HPDE6-E6E7 (cell line): ENCODE measurements around the gene C4orf54.
A peak's percentile ranks its signal among the peaks of the same experiment; 100 is the strongest.

Experiments
- DNase-seq: peaks from one replicate; pipeline ENCODE4 v3.0.0; 2011; ENCODE audit warnings: missing footprints; ENCODE audit errors: extremely low spot score

Gene C4orf54

DNA sequence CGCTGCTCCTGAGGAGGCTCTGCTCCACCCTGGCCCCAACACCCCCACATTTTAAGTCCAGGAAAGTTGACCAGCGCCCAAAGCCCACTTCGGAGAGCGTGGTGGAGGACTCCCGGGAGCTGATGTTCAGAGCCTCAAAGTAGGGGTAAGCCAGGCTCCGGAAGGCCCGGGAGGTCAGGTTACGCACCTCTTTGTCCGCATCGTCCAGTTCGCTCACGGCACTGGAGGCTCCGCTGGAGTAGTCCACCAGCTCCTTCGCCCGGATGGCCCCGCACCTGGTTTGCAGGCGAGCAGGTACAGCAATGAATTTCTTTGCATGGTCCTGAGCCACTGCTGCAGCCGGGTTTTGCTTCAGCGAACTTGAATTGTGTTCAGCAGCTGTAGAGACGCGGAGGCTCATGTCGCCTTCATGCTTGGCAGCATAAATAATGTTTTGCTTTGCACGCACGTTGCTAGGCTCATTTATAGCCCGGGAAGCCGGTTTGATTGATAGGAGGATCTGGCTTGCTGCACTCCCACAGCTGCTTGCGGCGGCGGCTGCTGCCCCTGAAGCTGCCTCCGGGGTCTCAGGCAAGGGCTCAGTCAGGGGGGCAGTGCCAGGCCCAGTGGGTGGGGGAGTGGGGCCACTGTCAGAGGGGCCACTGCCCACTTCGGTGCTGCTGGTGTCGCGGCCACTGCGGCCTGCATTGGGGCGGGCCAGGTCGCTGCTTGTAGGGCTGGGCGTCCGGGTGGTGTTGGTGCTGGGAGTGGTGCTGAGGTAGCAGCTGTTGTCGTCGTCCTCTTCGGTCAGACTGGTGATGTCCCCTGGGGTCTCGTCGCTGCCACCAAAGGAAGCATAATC is 4.8 kb downstream of the C4orf54 start:
- no peak for DNase-seq

DNA sequence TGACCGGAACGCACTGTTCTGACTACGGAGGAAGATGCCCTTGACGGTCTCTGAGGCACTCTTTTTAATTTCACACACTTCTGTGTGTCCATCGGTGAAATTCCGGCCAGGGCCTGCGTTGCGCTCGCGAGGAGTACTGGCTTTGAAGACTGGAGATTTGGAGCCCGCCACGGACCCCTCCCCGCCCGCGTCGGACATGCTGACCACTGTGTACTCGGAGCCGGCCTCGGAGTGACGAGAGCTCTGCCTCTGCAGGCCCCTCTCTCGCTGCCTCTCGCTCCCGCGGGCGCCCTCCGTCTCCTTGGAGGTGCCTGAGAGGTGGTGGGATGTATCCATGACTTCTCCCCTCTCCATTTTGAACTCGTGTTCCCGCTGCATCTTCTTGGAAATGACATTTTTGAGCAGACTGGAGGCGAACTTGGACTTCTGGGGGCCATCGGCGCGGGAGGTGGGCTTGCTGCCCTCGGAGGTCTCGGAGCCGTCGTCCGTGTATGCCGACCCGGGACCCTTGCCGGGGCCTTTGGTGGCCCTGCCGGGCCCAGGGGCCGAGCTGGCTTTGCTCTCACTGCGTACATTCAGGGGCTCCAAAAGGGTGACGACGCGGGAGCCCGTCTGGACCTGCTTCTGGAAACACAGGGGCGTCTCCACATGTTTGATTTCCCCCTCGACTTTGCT is 5.7 kb downstream of the C4orf54 start:
- no peak for DNase-seq

DNA sequence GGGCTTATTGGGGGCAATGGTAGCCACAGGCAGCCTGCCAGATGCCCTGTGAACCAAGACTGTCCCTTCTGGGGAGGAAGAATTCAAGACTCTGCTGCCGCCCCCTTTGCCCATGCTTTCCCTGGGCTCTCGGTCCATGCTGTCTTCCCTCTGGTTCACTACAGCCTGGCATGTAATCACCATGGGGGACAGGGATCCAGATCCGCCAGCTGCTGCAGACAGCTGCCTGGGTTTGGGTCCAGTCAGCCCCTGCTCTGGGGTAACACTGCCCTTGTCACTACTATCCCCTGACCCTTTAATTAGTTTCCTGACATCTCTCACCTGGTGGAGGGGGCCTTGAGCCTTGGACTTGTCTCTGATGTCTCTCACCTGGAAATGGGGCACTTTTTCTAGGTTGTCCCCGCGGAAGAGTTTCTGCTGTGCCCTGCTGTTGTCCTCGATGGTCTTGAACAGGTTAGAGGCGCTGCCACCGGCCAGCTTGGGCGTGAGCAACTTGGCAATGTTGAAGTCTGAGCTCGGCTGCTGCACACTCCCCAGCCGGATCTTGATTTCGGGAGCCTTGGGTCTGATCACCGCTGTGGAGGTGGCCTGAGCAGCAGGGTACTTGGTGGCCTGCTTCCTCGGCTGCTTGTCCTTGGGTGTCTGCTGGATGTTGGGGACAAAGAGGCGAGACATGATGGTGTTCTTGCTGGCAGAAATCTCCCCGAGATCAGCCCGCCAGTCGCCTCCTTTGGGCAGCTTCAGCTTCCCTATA is 6.4 kb downstream of the C4orf54 start:
- DNase-seq = no peak

DNA sequence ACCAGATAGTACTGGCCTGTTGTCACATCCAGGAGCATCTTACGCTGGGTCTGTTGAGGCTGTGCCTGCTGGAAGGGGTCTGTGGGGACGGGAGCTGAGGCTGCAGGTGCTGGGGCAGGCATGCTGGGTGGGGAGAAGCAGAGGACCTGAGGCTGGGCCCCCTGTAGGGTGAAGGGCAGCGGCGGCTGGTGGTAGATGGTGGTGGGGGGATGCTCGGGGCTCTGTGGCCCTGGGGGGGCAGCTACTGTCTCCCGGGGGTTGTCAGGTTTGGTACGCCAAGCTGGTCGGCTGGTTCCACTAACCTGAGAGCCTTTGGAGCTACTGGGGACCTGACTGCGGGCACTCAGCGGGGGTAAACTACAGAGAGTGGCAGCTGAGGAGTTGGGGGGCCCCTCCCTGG is 7.8 kb downstream of the C4orf54 start:
- DNase-seq = no peak

DNA sequence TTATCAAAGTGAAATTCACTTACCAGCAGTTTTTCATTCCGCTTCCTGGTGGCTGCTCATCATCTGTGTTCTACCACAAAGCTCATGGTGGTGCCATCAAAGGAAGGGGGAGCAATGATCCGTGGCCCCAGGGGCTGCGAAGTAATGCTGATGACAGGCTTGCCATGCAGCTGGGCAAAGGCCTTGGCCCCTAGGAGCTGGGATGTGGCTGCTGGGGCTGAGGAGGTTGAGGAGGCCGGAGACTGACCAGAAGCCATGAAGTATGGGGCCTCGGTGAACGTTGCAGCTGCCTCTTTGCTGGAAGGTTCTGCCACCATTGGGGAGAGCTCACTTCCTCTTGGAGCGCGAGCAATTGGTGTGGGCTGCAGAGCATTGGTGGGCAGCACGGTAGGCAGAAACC is 8.4 kb downstream of the C4orf54 start:
- DNase-seq = no peak

DNA sequence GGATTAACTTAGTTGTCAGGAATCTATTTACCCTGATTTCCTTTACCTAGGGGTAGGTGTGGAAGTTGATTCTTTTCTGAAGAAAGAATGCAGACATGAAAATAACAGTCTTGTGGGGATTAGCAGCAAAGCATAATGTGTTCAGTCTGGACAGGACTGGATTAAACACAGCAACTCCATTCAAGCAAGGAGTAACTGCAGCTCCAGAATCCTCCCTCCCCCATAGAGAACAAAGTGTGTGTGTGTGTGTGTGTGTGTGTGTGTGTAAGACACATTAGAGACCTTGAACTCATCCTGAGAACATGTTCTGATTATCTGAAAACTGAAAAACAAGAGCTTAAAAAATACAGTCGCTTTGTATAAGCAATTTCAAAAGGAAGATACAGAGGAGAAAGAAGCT is 9.3 kb downstream of the C4orf54 start:
- no peak for DNase-seq

DNA sequence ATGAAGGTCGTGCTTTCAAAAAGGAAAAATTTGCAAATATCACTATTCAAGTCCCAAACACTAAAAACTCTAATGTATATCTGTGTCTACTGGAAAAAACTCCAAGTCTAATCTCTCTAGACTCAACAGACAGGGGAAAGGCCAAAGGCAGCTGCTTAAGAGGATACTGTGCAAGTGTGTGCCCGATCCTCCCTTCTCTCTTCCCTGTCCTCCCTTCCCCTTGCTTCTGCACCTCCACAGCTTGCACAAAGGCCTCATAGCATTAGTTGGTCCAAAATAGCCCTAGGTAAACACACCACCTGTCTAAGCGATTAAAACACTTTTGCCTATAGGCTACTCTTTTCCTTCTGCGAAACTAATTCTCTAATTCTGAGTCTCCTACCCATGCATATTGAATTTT is 10.6 kb downstream of the C4orf54 start:
- no peak for DNase-seq

DNA sequence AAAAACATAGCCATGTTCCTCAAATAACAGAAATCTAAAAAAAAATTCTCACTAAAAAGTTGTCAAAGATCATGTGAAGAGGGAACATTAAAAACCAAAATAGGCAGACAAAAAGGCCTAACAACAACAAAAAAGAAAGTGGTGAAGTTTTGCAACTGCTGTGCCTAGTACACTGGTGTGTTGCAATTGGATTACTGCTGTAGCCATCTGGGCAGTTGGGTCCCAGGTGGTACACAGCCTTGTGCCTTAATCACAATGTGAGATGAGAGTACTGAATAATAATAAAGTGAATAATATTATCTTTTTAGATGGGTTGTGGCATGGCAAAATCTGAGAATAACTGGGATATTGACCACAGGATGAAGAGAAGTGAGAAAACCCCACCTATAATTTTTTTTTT is 12.0 kb downstream of the C4orf54 start:
- DNase-seq = no peak

DNA sequence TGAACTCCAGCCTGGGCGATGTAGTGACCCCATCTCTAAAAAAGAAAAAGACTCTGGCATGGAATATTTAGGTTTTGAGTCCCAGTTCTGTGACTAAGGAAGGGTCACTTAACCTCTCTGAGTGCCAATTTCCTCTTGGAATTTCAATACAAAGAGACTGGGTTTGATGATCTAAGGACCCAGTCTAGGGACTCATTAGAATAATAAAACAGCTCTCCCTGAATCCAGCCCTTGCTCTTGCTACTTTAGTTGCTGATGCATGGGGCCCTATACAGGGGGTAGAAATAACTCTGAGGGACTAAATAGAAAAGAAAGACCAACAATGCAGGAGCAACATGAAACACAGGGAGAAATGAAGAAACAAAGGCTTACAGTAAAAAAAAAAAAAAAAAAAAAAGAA is 12.6 kb downstream of the C4orf54 start:
- no peak for DNase-seq

DNA sequence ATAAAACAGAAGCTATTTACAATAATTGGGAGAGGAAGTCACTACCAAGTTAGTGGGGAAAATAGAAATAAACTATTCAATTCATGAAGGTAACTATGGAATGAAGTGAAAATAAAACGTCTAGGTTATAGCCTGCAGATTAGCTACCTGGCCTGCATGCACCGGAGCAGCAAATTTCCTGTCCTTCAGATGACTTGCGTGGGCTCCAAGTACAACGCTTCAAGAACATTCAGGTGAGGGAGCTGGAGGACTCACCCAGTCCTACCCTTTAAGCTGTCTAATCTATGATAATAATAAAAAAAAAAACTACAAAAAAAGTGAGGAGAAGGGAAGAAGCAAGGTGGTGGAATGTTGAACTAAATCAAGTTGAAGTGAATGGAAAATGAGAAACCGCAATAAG is 13.2 kb downstream of the C4orf54 start:
- DNase-seq = no peak

DNA sequence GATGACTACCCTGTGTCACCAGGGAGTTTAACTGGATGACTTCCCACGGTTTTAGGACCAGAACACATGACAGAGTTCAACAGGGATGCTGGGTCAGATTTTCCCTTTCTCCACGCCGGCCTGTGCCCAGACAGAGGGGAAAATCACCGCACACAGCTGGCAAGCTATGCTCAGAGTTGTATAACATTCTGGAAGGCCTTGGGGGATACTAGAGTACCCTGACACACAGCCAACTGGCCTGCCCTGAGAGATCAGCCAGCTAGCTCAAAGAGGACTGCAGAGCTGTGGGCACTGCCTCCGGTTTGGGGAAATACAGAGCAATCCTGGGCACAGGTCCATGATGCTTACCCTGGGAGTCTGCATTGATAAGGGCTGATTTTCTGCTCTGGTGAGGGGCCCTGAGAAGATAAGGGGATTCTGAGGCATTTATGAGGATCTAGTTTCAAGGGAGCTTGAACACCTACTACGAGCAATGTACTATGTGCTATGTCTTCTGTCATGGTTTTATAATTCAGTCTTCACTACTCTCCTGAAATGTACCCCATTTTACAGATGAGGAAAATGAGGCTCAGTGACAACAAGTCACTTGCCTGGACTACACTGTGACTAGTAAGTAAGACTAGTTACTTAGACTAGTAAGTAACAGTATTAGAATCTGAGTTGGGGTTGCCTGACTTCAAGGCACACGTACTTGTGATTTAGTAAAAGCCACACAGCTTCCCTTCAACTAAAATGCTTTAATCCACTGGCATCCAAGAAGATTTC is 14.7 kb downstream of the C4orf54 start:
- DNase-seq = no peak

DNA sequence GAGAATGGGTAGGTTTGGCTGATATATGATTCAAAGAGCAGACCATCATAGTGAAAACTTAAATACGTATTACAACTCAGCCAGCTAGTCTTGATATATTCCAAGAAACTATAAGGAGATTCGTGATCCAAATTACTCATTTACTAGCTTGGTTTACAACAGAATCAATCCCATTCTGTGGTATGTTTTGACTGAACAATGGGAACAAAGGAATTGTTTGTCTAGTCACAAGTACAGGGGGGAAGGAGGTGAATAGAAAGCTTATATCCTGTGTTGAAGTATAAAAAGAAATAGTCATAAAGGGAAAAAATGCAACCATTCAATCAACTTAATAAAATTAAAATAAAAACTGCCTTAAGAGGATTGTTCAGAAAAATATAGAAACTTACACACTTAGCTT is 17.0 kb downstream of the C4orf54 start:
- no peak for DNase-seq

DNA sequence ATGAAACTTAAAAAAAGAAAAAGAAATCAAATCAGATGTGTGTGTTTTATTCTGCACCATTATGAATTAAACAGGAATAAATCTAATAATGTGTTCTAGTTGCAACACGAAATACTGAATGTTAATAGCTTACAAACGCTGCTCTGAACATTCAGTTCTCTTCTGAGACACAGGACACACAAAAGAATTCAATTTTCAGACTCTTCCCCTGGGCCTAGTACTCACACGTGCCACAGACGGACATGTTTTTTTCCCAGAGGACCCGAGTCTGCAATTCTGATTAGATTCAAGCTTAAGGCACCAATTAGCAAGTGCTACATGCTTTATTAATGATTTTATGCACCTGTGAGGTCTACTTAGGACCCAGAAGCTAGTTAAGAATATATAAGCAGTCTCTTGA is 20.5 kb downstream of the C4orf54 start:
- no peak for DNase-seq

DNA sequence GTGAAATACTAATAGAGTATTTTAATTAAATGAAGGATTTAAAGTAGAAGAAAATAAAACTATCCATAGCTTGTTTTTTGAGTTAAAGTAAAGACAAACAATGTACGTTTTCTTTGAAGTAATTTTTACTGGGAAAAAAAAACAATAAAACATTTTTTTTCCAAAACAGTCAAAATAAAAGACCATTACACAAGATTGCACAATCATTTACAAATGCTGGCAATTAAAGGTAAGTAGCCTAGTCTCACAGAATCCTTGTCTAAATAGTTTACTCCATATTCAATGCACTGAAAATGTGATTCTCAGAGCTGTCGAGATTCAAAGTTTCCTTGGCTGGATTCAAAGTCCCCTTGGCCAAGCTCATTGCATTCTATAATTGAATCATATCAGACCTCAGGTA is 21.2 kb downstream of the C4orf54 start:
- DNase-seq = no peak

DNA sequence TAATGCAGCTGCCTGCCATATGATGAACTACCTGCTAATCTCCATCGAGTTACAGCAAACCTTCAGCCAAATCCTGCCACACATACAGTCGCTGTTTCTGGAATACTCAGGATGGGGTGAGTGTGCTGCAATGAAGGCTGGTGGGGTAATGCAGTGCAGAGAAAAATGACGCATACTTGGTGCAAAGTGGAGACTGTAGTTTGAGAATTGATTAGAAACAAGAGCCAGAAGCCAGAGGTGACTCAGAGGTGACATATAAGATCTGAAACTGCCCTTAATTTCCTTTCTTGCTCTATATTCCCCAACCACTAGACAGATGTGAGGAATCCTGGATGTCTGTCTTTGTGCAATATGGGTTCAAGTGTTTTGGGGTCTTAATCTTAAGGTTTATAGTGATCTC is 22.0 kb downstream of the C4orf54 start:
- no peak for DNase-seq

DNA sequence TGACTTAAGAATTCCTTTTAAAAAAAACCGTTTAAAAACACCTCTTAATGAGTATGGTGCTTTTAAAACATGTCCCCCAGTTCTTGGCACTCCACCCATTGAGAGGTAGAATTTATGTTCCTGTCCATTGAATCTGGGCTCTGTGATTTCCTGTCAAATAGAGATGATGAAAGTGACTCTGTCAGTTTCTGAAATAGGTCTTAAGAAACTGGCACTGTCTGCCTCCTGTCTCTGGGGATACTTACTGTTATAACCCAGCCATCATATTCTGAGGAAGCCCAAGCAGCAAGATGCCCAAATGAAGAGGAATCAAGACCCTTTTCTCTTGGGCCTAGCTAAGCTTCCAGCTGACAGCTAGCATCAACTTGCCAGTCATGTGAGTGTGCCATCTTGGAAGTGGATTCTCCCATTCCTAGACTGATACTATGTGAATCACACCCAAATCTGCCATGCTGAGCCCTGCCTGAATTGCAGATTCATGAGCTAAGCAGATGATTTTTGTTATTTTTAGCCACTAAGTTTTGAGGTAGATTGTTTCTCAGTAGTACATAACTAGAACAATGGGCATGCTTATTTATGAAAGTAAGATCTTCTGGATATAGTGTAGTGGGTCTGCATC is 22.8 kb downstream of the C4orf54 start:
- no peak for DNase-seq

DNA sequence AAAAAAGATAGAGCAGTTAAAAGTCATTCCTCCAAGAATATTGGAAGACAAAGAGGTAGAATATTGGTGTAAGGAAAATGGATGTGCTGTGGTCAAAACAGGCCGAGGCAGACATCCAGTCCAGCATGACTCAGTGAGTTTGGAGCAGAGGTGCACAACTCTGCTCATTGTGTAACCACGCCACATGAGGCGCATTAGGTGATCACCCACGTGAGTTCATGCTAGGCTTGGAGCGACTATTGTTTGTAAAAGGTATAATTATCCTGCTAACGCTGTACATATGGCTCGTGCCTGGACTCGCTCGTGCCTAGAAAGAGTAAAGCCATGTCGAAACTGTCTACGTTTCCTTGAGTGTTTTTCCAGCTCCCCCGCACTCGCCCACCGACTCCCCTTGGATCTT is 23.9 kb downstream of the C4orf54 start:
- peak; percentile 39 for DNase-seq

DNA sequence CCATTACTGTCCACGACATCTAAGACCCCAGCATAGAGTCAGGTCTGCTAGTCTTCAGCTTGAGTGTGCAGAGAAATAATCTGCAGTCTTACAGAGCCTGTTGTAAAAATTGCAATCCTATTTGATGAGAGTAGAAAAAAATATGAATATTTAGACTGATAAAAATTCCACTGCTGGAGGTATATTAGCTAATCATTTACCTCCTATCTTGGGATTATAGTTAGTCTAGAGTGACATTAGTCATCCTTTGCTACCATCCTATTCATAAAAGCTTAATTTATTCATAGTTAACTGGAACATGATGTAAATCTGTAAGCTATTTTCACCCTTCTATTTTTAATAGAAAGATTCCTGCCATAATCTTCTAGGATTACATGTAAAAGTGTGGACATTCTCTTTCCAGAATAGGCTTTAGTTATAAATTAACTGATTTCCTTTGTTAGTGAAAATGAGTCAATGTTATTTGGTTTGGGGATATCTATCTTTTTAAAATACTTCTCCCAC is 26.7 kb downstream of the C4orf54 start:
- DNase-seq = no peak

DNA sequence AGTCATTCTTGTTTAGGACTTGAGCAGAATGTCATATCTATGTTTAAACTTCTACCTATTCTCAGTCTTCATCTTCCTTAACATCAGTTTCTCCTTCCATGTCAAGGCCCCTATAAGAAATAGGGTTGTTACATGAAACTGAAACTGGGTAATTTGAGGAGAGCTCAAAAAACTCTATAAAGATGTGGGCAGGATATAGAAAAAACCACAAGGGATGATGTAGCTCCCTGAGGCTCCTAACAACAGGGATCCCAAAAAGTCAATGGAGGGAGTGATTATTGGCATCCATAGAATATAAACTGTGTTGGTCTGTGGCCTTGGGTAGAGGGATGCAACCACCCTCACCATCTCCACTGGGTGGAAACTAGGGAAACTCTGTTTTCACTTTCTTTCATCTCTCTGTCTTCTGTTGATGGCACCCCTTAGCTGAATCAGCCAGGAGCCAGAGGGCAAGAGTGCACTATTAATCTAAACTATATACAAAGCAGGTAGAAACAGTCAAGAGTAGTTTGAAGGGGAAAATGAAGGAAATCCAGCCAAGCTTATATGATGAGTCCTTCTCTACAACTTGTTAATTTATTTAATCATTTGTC is 27.6 kb downstream of the C4orf54 start:
- no peak for DNase-seq

DNA sequence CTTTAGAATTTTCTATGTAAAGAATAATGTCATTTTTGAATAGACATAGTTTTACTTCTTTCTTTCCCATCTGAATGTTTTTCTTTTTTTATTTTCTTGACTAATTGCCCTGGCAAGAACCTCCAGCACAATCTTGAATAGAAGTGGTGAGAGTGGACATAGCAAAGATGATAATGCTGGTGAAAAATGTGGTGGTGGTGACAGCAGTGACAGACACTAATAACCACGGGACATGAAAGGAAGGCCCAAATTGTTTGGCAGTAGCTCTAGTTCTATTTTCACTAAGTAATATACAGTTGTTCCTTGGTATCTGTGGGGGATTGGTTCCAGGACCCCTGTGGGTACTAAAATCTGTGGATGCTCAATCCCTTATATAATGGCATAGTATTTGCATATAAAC is 29.6 kb downstream of the C4orf54 start:
- DNase-seq = no peak

DNA sequence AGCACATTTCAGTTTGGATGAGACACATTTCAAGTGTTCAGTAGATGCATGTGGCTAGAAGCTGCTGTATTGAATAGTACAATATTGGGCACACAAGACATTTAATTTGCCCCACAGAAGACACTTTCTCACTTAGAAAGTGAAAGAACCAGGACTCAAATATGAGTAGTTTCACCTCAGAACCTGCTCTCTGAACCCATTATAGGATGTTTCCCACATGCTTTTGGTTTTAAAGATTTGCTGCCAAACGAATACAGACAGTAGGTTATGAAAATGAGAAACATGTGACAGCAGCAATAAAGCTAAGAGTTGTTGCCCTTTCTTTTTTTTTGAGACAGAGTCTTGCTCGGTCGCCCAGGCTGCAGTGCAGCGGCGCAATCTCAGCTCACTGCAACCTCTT is 32.3 kb downstream of the C4orf54 start:
- no peak for DNase-seq
